ENCODE measurements around the gene DIP2C.

DIP2C gene

GRCh38 chr10:547591-548081 lies 141.8 kb downstream of the DIP2C start:
- TF ChIP-seq CTCF (IDR thresholded peaks at IDR 0.05) = no peak
- Histone ChIP-seq H3K27me3 (no peaks in the 10 kb centered on the region), H3K4me1 (peaks cover 0 to 60% (median 25%) of the 10 kb centered on the region in 4 donors), H3K9me3 (no peaks in the 10 kb centered on the region), H3K4me3 (no peak overlapping the region), H3K36me3 (no peaks in the 10 kb centered on the region), H3K27ac (no peak overlapping the region)
- no peak for DNase-seq
- intact Hi-C loops (cut with DNase I; ENCODE audit: low total_unique reads) = no loop called here

GRCh38 chr10:546971-547590 lies 142.4 kb downstream of the DIP2C start:
- Histone ChIP-seq H3K4me3 (no peak overlapping the region), H3K27me3 (no peaks in the 10 kb centered on the region), H3K9me3 (no peaks in the 10 kb centered on the region), H3K27ac (no peak overlapping the region), H3K4me1 (peaks cover 0 to 57% (median 27%) of the 10 kb centered on the region in 4 donors), H3K36me3 (no peaks in the 10 kb centered on the region)
- no peak for TF ChIP-seq CTCF (IDR thresholded peaks at IDR 0.05)
- DNase-seq = peak in 1 of 2 donors; percentile 62
- intact Hi-C loops (cut with DNase I; ENCODE audit: low total_unique reads) = no loop called here

GRCh38 chr10:546451-546850 lies 143.0 kb downstream of the DIP2C start:
- intact Hi-C loops (cut with DNase I; ENCODE audit: low total_unique reads) = no loop called here
- no peak overlapping the region for H3K27ac ChIP-seq
- H3K4me1 ChIP-seq = peaks cover 0 to 57% (median 26%) of the 10 kb centered on the region in 4 donors
- no peak overlapping the region for H3K4me3 ChIP-seq
- no peaks in the 10 kb centered on the region for H3K9me3 ChIP-seq
- no peak for TF ChIP-seq CTCF (IDR thresholded peaks at IDR 0.05)
- no peaks in the 10 kb centered on the region for H3K36me3 ChIP-seq
- no peaks in the 10 kb centered on the region for H3K27me3 ChIP-seq
- DNase-seq = no peak

- intact Hi-C loops (cut with DNase I; ENCODE audit: low total_unique reads) = no loop called here
- TF ChIP-seq CTCF (IDR thresholded peaks at IDR 0.05) = no peak
- Histone ChIP-seq H3K27ac (no peak overlapping the region), H3K4me3 (no peak overlapping the region), H3K36me3 (no peaks in the 10 kb centered on the region), H3K4me1 (peaks cover 0 to 36% (median 21%) of the 10 kb centered on the region in 4 donors), H3K9me3 (no peaks in the 10 kb centered on the region), H3K27me3 (no peaks in the 10 kb centered on the region)
- DNase-seq = peak in 1 of 2 donors; percentile 37
Measured at GRCh38 chr10:543862-544822, 145.3 kb downstream of the DIP2C start.

- Histone ChIP-seq H3K27me3 (no peaks in the 10 kb centered on the region), H3K4me3 (no peak overlapping the region), H3K4me1 (peaks cover 0 to 28% (median 20%) of the 10 kb centered on the region in 4 donors), H3K27ac (no peak overlapping the region), H3K9me3 (no peaks in the 10 kb centered on the region), H3K36me3 (no peaks in the 10 kb centered on the region)
- intact Hi-C loops (cut with DNase I; ENCODE audit: low total_unique reads) = no loop called here
- no peak for TF ChIP-seq CTCF (IDR thresholded peaks at IDR 0.05)
- peak in 1 of 2 donors; percentile 33 for DNase-seq
Measured at GRCh38 chr10:543131-543530, 146.3 kb downstream of the DIP2C start.
